Measurements from ENCODE around the gene GRIA4.

The GRIA4 gene

DNA sequence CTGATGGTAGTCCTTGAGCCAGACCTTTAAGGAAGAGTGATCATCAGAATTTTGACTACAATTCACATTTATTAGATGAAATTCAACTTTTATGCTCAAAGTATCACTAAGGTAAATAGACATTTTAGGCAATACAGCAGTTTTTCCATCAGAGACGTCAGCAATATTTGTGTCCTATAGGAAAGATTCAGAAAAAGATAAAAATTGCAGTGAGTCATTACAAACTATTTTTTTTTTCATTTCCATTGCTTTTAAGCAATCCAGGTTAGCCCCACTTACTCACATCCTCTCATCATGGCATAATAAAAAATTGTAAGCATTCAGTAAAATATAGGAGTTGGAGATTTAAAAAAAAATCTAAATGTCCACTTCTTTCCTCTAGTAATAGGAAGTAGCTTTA, 365.3 kb downstream of the GRIA4 start:
- TF ChIP-seq, protein P1, sequence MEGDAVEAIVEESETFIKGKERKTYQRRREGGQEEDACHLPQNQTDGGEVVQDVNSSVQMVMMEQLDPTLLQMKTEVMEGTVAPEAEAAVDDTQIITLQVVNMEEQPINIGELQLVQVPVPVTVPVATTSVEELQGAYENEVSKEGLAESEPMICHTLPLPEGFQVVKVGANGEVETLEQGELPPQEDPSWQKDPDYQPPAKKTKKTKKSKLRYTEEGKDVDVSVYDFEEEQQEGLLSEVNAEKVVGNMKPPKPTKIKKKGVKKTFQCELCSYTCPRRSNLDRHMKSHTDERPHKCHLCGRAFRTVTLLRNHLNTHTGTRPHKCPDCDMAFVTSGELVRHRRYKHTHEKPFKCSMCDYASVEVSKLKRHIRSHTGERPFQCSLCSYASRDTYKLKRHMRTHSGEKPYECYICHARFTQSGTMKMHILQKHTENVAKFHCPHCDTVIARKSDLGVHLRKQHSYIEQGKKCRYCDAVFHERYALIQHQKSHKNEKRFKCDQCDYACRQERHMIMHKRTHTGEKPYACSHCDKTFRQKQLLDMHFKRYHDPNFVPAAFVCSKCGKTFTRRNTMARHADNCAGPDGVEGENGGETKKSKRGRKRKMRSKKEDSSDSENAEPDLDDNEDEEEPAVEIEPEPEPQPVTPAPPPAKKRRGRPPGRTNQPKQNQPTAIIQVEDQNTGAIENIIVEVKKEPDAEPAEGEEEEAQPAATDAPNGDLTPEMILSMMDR (IDR thresholded peaks at IDR 0.05; ENCODE audit: control extremely low read depth, extremely low read depth, low read depth, missing control alignments), result no peak
- POLR2A ChIA-PET, result no interaction called here
- CTCF ChIA-PET, result interaction anchor here (0.8 kb wide), 1 partner anchor 21 kb away, joined by 3 read pairs; no protein-coding TSS in a partner anchor
- no peak for DNase-seq (ENCODE audit: extremely low spot score)

DNA sequence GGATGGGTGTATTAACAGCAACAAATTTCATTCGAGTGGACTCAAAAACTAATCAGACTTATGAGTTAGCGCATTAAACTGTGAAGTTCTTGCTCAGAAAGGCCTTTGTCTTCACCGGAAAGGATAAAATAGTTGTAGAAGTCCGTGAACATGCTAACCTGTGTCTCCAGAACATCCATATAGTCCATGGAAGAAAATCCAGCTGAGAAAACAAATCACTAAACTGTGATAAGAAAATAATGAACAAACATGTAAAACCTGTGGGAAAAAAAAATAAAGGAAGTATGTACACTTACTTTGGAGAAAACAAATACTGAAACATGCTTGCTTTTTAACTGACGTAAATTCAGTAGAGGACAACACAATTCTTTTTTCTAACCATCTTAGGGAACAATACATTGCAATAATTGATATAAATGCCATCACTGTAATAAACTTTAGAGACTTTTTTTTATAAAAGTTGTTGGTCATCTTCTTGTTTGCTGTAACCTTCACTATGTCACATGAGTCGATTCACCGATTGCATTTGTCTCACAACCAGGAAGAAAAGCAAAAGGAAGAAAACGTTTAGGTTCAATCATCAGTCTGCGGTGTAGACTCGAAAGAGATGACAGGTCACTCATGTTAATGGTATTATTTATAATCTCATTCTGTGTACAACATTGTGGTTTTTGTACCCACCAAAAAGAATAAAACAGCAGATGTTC, 370.3 kb downstream of the GRIA4 start:
- CTCF ChIA-PET, result interaction anchor here (1.0 to 1.5 kb wide), 2 partner anchors 14 to 43 kb away, joined by 3 read pairs; no protein-coding TSS in a partner anchor
- TF ChIP-seq, protein P1 (IDR thresholded peaks at IDR 0.05; ENCODE audit: control extremely low read depth, extremely low read depth, low read depth, missing control alignments), result no peak
- POLR2A ChIA-PET, result no interaction called here
- DNase-seq (ENCODE audit: extremely low spot score), result no peak

DNA sequence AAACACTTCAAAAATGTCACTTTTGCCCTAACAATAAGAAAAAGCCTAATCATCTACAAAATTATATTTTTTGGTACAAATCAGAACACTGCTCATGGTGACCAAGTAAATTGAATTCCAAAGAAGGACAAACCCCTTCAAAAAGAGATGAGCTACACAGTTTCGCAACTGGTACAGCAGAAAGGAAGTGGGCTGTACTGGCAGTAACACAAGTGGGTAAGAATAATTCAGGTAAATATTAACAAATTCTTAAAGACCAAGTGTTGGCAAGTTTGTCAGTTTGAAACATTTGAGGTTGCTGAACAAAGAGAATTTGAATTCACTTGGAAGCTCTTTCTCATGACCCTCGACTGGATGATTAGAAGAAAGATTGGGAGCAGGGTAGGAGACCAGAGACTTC, 376.7 kb downstream of the GRIA4 start:
- CTCF ChIA-PET, result interaction anchor here (1.4 to 2.1 kb wide), 2 partner anchors 9 to 15 kb away, joined by 5 to 6 read pairs; no protein-coding TSS in a partner anchor
- TF ChIP-seq, protein P1 (IDR thresholded peaks at IDR 0.05; ENCODE audit: control extremely low read depth, extremely low read depth, low read depth, missing control alignments), result no peak
- no peak for DNase-seq (ENCODE audit: extremely low spot score)
- POLR2A ChIA-PET, result no interaction called here

DNA sequence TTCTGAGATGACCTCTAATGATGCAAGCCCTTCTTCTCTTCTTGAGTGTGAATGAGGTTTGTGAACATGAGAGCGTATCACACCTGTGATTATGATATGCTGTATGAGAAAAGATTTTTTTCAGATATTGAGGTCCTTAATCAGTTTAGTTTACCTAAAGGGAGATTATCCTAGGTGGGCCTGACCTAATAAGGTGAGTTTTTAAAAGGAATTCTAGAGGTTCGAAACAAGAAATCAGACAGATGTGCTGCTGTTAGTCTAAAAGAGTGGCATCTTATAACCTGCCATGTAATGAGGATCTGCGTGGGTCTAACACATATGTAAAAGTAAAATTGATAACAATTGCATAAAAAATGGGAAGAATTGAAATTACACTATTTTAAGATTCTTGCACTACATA, 378.3 kb downstream of the GRIA4 start:
- POLR2A ChIA-PET, result no interaction called here
- no peak for DNase-seq (ENCODE audit: extremely low spot score)
- TF ChIP-seq, protein P1 (IDR thresholded peaks at IDR 0.05; ENCODE audit: control extremely low read depth, extremely low read depth, low read depth, missing control alignments), result no peak
- CTCF ChIA-PET, result no interaction called here

DNA sequence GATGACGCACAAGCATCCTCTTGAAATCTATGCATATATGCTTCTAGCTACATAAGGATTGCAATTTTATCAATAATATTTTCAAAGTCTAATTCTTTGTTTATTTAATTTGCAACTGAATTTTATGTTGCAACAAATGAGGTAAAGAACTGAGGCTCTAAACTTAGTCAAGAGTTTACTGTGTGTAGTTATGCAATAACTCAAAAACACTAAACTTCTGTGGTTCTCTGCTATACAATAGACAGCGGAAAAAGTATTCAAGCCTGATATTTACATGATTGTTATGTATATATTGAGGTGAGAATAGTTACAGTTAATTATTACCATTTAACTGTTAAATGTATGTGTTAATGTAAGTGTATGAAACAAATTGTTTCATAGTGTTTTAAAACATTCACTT, 379.3 kb downstream of the GRIA4 start:
- ChIA-PET CTCF (no interaction called here), POLR2A (no interaction called here)
- DNase-seq (ENCODE audit: extremely low spot score), result no peak
- TF ChIP-seq, protein P1 (IDR thresholded peaks at IDR 0.05; ENCODE audit: control extremely low read depth, extremely low read depth, low read depth, missing control alignments), result no peak

DNA sequence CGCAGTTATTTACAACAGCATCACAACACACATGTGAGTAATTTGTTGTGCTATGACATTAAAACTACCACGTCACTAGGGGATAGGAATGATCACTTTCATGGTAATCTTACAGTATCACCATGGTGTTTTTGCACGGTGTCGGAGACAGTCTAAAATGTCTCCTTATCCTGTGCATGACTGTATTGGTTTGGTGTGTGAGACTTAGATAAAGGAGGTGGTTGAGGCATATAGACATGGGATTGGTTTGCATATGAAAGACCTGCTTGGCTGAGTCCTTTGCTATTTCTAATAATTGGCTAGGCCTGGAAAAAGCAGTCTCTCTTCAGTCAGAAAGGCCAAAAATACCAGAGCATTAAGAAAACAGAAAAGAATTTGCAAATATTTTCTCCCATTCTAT, 382.0 kb downstream of the GRIA4 start:
- CTCF ChIA-PET, result no interaction called here
- no peak for DNase-seq (ENCODE audit: extremely low spot score)

More for the DNA sequence above, 382.0 kb downstream of the GRIA4 start:
- TF ChIP-seq, protein P1 (IDR thresholded peaks at IDR 0.05; ENCODE audit: control extremely low read depth, extremely low read depth, low read depth, missing control alignments), result no peak
- POLR2A ChIA-PET, result no interaction called here

All from GM10248 (cell line).